Stimulated activated CD4-positive, alpha-beta T cell treated with anti-CD3 and anti-CD28 coated beads, TNF-alpha, amount 100 ng/mL, for 24 hours (primary cell): ENCODE measurements around the gene CBFA2T3.
"Not testable (repeated sequence)": the region's sequence is repeated elsewhere in the genome, so short reads cannot be mapped to it uniquely, and the experiment has no call there.

Source experiments
- DNase-seq, 3 experiments: peaks; one replicate each; pipeline ENCODE4 v3.0.0-alpha.2; 2020; ENCODE audit warnings: low read depth in 3 of 3

CBFA2T3 gene

DNA sequence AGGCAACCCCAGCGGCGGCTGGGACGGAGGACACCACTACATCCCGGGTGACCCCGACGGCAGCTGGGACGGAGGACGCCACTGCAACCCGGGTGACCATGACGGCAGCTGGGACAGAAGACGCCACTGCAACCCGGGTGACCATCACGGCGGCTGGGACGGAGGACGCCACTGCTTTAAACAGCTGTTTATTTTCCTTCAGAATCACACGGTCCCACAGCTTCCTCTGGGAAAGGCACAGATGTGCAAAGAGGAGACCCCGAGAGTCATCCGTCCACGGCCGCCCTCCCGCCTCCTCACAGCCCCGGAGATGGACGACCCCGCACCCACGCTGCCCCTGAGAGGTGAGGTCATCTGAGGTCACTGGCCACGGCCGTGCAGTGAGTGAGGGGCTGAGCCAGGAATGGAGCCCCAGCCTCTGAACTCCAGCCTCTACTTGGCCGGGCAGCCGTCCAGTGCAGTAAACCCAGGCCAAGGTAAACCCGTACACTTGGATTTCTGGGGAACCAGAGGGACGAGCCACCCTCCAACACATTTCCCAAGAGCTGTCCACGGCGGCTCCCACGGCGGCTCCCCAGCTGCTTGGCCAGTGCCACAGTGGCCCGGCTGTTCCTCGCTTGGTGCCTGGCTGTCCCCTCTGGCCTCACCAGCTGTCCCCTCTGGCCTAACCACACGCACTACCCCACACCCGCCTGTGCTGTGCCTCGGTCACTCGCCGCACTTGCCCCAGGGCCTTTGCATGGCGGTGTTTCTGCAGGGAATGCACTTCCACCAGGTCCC, 67.4 kb downstream of the CBFA2T3 start:
- no peak for DNase-seq

DNA sequence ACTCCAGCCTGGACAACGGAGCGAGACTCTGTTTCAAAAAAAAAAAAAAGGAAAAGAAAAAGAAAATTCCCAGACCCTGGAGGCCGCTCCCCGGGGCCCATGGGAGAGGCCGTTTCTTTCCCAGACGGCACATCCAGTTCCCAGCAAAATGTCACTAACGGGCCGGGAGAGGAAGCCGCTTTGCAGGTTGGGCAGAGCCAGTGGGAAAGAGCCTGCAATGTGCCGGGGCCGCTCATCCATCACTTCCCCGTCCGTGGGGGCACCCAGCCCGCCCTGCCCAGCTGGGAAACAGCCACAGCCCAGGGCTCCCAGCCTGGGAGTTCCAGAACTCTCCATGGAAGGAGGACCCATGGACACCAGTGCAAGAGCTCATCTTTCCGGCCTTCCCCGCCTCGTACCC, 68.7 kb downstream of the CBFA2T3 start:
- no peak for DNase-seq

DNA sequence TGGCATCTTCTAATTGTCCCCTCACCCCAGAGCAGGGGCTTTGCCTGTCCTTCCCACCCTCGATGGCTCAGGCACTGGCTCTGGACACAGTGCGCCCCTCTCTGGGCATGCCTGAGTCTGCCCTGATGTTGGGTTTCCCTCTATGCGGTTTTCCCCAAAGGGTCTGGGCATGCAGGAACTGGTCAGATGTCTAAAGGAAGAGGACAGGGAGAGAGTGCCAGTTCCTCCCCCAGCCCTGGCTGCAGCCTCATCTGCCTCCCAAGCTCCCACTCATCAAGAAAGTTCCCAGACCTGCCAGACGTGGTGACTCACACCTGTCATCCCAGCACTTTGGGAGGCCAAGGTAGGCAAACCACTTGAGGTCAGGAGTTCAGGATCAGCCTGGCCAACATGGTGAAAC, 69.2 kb downstream of the CBFA2T3 start:
- no peak for DNase-seq

DNA sequence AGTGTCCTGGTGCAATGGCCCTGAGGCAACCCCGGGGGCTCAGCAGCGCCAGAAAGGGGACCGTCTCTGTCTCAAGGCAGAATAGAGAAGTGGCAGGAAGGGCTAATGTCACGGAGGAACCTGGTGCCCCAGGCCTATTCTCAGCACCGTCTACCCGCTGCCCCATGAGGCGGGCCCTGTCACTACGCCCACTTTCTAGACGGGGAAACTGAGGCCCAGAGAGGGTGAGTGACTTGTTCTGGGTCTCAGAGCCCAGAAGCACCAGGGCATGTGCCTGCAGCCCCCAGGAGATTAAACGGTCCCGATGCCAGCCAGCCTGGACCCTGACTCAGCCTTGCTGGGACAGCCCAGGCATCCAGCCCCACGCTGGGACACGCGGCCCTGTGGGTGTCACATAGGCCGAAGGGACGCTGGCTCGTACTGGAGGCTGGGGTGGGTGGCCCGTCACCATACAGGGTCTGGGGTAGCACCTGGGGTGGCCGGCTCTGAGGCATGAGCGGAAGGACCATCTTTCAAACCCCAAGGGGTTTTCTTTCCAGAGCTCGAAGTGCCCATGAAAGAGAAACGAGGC, 70.4 kb downstream of the CBFA2T3 start:
- no peak for DNase-seq

DNA sequence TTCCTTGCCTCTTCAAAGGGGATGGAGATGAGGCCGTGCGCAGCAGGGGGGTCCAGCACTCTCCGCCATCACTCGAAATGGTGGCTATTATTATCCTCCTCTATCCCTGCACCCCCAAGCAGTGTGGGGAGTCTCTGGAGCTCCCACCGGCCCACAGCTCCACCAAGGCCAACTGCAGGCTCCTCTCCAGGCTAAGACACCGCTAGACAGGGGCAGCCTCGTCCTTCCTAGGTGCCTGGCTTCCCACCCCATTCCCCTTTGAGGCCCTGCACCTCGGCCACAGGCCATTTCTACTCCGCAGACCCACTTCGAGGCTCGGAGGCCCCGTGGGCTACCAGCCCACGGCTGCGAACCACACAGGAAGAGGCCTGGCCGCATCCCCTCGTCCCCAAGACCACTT, 71.0 kb downstream of the CBFA2T3 start:
- DNase-seq, result no peak

DNA sequence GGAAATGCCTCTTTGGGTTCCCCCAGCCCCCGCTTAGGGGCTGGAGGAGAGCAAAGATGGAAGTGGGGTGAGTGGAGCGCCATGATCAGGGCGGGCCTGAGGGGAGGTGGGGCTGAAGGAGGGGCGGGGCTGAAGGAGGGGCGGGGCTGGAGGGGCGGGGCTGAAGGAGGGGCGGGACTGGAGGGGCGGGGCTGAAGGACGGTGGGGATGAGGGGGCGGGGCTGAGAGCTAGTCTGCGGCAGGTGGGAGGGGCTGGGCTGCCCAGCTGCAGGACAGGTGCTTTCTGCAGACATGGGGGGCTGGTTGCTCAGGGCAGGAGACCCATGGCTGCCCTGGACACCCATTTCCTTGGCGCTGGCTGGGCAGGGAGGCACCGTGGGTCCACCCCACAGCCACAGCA, 71.4 kb downstream of the CBFA2T3 start:
- peak in 1 of 3 experiments; percentile 16 for DNase-seq

DNA sequence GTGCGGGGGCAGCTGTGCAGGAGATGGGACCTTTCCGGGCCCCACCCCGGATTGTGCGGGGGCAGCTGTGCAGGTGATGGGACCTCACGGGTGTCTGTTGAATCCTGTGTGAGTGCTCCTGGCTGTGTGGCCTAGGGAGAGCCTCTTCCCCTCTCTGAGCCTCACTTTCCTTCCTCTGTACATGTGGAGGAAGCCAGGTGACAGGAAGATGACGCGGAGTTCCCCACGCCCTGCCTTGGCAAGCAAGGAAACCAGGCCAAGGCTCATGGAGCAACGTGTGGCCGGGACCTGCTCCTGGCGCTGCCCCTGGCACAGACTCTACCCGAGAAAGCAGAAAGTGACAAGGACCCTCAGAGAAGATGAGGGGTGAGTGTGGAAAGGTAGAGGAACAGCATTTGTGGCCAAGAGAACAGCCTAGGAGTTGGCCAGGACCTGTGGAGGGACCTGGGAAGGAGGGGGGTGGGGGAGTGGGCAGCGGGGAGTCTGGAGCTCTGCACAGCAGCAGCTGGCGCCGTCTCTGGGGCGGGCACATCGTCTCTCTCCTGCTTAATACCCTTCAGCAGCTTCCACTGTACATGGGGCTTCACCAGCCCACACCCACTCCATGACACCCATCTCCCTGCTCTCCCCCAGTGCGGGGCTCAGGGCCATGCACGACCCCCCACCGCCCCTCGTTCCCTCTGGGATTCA, 72.2 kb downstream of the CBFA2T3 start:
- DNase-seq, result no peak

DNA sequence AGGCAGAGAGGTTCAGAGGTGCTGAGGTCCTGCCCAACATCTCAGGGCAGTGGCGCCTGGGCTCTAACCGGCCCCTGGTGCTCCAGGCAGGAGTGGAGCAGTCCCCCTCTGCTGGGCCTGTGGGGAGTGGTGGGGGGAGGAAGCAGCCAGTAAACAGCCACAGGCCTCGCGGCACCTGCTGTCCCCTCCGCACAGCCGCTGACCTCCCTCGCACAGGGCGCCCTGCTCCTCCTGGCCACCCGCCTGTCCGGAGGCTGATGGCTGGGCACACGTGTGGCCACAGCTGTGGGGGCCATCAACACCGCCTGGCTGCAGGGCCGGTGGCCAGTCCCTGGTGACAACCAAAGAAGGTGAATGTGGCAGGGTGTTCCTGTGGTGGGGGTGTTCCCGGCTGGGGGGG, 73.7 kb downstream of the CBFA2T3 start:
- no peak for DNase-seq

DNA sequence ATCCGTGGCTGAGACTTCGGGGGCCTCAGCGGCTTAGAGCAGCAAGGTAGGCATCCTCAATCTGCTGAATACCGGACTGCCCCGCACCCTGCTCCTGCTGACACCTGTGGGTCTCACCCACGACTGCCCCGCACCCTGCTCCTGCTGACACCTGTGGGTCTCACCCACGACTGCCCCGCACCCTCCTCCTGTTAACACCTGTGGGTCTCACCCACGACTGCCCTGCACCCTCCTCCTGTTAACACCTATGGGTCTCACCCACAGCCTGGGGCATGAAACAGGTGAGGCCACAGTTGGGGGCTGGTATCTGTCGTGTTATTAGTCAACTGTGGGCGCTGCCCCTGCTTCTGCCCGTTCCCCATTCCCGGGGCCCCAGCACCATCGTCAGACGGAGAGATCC, 74.3 kb downstream of the CBFA2T3 start:
- no peak for DNase-seq

DNA sequence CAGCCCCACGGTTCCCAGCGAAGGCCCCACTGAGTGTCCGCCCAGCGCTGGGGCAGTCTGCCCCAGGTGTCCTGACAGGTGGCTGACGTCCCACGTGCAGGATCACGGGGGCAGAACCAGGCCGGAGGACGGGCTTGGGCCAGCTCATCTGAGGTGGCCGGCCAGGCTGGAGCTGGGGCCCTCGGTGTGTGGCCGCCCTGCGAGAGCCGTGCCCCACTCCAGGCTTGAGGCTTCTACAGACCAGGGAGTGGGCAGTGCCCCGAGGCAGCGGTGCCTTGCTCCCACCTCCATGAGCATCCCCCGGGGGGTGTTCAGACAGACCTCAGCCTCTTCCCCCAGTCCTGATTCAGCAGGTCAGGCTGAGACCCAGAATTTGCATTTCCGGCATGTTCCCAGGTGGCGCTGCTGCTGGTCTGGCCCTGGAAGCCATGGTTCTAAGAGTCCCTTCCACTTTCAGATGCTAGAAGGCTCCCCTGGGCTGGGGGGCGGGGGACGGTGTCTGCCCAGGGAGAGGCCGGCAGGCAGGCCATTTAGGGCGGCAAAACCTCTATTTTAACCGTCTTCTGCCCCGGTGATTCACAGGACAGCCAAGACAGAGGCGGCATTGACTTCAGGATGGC, 75.2 kb downstream of the CBFA2T3 start:
- DNase-seq, result no peak

DNA sequence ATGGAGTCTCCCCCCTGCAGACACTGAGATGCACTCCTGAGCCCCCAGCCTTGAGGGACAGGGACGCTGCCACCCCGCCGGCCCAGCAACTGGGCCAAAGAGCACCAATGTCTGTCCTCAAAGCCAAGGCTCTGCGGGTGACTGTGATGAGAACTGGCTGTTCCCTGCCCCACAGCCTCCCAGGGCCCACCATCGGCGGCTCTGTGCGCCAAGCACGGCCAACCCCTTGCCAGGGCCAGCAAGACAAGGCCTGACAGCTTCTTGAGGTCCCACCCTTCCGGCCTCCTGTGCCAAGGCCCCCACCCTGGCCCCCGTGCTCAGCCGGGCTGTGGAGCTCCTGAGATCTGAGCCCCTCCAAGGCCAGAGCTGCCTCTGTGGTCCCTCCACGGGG, 76.3 kb downstream of the CBFA2T3 start:
- DNase-seq, result no peak

DNA sequence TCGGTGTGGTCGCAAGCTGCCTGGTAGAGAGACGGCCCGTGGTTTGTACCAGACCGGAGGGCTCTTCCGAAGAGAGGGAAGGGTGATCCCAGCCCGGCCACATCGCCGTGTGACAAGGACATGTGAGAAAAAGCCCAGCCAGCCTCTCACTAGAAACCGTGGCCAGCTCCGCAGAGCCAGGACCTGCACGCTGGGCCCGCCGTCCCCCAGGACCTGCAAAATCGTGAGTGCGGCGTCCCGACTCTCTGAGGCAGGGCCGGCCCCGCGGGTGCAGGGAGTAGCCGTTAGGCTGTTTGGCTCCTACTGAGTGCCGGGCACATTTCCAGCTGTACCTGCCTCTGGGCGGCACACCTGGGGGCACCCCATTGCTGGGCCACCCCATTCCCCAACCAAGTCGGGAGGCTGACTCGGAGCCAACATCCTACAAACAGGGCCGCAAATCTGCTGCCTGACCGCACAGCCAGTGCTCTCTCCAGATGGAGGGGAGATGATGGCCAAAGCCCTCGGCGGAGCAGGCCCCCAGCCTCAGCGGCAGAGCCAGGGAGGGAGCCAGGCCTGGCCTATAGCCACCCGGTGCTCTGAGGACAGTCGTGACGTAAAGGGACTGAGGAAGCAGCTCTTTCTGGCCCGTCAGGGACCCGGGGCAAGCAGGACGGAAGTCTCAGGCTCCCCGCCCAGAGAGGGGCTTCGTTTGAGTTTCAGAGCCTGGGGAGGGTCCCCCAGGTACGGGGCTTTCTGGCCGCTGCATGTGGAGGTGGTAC, 76.9 kb downstream of the CBFA2T3 start:
- DNase-seq, result no peak

DNA sequence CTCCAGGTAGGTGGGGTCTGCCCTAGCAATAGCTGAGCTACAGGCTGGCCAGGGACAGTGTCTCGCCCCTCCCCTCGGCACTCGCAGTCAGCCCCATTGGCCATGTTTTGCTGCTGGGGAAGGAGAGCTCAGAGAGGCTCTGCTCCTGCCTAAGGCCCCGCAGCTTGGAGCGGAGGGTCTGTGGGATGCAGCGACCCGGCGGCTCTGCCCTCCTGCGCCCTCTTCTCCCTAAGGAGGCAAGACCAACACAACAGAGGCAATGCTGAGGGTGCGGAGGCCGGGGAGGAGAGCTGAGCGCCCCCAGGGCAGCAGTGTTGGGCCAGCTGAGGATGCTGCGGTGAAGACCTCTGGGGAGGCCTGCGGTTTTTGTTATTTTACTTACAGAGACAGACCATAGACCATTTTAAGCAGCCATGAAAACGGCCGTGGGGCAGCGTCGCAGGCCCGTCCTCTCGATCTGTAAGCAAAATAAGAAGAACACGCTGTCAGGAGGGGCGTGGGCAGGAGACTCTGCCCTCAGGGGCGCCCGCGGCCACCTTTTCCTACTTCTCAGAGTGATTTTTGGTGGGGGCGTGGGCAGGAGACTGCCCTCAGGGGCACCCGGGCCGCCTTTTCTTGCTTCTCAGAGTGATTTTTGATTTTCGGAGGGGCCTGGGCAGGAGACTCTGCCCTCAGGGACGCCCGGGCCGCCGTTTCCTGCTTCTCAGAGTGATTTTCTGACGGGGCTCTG, 79.1 kb downstream of the CBFA2T3 start:
- DNase-seq, result no peak

DNA sequence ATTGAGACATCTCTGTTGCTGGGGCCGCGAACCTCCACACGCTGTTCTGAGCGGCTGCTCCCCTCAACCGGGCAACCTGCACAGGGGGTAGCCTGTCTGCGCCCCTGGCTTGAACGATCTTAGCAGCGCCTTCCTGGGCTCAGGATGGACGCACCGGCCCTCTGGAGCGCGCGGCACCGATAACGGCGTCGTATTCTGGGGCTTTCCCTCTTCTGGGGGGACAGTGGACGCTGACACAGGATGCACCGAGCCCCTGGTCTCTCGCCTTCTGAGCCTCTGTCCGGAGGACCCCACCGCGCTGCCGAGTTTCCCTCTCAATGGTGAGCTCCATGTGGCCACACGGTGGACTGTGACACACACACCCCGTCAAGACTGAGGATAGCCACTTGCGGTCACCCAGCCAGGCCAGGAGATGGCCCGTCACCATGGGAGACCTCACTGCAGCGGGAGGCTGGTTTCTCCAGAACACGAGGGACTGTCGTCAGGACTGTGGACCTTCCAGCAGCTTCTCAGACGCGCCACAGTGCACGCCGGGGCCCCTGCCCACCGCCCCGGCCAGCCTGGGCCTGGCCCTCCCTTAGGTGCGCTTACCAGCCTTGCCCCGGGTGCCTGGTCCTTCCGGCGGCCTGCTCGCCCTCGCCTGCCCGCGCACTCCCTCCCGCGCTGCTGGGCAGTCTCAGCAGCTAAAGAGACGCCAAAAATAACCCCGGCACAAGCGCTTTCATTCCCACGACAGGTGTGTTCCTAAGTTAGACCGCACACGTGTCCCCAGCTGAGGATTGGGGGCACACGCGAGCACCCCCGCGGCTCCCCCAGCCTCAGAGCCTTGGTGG, 80.6 kb downstream of the CBFA2T3 start:
- no peak for DNase-seq

DNA sequence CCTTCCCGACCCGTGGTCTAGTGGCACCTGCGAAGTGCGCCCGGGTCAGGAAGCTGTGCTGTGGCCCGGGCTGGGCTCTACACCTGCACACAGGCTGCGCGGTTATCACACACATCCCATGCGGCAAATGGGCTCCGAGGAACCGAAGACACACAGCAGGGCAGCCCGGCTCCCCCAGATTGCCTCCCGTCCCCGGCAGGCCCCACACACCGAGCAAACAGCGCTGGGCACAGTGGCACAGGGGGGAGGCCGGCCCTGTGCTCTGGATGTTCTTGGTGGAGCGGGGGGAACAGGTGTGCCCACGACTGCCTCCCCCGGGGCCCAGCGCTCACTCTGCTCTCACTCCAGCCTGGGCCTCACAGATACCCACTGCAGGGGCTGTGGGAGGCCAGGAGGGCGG, 81.7 kb downstream of the CBFA2T3 start:
- no peak for DNase-seq

DNA sequence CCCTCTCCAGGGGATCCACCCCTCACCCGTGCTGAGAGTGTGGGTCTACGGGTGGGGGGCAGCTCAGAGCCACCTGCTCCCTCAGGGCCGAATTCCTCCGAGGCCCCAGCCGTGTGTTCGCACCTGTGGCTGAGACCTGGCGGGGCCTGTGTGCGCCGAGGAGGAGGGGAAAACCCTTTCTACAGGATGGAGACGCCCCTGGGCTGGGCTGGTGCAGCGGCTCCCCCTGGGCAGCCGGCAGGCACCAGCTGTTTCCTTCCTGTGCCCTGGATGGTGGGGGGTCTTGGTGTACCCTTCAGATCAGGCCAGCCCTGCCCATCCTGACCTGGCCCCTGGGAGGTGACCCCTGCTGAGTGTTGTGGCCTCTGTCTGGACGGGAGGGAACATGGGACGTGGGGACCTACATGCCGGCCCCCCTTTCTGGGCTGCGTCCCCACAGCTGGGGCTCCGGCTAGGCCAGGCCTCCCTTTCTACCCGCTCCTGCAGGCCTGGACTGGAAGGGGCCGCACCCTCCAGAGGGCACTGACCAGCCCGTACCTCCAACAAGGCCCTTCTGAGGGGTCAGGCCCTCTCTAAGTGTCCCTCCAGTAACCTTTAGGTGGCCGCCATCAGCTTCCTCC, 82.2 kb downstream of the CBFA2T3 start:
- DNase-seq, result no peak

DNA sequence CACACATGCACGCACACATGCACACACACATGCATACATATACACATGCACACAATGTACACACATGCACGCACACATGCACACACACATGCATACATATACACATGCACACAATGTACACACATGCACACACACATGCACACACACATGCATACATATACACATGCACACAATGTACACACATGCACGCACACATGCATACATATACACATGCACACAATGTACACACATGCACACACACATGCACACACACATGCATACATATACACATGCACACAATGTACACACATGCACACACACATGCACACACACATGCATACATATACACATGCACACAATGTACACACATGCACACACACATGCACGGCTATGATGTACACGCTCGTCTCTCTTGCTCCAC, 82.7 kb downstream of the CBFA2T3 start:
- DNase-seq, result not testable (repeated sequence)

DNA sequence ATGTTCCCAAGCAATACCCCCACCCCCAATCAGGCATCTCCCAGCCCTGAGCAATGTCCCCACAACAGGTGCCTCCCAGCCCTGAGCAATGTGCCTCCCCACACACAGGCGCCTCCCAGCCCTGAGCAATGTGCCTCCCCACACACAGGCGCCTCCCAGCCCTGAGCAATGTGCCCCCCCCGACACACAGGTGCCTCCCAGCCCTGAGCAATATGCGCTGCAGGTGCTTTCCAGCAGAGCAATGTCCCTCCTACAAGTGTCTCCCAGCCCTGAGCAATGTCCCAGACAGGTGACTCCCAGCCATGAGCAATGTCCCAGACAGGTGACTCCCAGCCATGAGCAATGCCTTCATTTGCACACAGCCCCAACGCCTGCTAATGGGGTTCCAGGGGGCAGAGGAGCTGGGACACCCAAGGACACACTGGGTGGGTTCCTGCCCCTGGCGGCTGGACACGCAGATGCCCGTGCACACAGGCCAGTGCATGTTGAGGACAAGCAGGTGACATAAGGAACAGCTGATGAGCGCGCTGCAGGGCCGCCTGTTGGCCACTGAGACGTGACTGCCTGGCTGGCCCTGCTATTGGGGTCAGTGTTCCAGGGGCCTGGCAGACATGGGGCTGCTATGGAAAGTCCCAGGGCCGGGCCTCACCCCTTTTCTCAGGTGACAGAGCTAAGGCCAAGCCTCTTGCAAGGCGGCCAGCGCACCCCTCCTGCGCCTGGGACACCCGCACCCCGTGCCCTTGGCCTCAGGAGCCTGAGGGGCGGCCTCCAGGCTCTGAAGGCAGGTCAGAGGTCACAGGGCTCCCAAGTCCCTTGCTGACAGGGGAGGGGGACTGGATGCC, 83.7 kb downstream of the CBFA2T3 start:
- DNase-seq, result no peak

DNA sequence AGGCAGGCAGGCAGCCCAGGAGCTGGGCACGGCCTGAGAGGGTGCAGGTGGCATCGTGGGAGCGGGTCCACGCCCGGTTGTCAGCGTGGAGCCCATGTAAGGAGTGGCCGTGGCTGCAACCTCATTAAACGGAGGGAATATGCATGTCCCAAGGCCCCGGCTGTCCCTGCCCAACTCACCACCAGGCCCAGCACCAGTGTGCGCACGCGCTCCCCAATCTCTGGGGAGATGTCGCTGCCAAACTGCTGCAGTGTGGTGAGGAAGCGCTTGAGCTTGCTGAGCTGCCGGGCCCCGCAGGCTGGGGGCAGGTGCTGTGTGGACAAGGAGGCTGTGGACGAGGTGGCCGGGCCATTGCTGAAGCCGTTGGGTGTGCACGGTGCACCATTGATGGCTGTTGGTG, 84.9 kb downstream of the CBFA2T3 start:
- no peak for DNase-seq
